Measurements from ENCODE around the gene CDH20. TPM values are rescaled to one million over a fixed set of nuclear protein-coding genes. Genes with fewer than 3 reads are reported as not detected.

Gene CDH20
- total RNA-seq, 1 donor from 2014 or later, result not detected

- DNase-seq (ENCODE audit: low read depth), result no peak
- Histone ChIP-seq H3K4me3 (ENCODE audit: low read depth, low read length) (no peak overlapping the region), H3K27me3 (ENCODE audit: control insufficient read depth, insufficient read depth, low read length) (no peaks in the 10 kb centered on the region), H3K36me3 (ENCODE audit: control insufficient read depth, insufficient read depth, low read length) (no peaks in the 10 kb centered on the region)
- no peak for TF ChIP-seq CTCF (IDR thresholded peaks at IDR 0.05; ENCODE audit: insufficient read depth, low read length, poor library complexity, severe bottlenecking)
Observed at GRCh38 chr18:61596296-61596695, 263.1 kb downstream of the CDH20 start.

GRCh38 chr18:61597316-61597715, 264.1 kb downstream of the CDH20 start:
- H3K27me3 ChIP-seq (ENCODE audit: control insufficient read depth, insufficient read depth, low read length), result no peaks in the 10 kb centered on the region
- no peak for TF ChIP-seq CTCF (IDR thresholded peaks at IDR 0.05; ENCODE audit: insufficient read depth, low read length, poor library complexity, severe bottlenecking)
- no peaks in the 10 kb centered on the region for H3K36me3 ChIP-seq (ENCODE audit: control insufficient read depth, insufficient read depth, low read length)
- no peak for DNase-seq (ENCODE audit: low read depth)
- H3K4me3 ChIP-seq (ENCODE audit: low read depth, low read length), result no peak overlapping the region

GRCh38 chr18:61600422-61600821, 267.2 kb downstream of the CDH20 start:
- no peaks in the 10 kb centered on the region for H3K27me3 ChIP-seq (ENCODE audit: control insufficient read depth, insufficient read depth, low read length)
- DNase-seq (ENCODE audit: low read depth), result no peak
- no peak for TF ChIP-seq CTCF (IDR thresholded peaks at IDR 0.05; ENCODE audit: insufficient read depth, low read length, poor library complexity, severe bottlenecking)
- H3K36me3 ChIP-seq (ENCODE audit: control insufficient read depth, insufficient read depth, low read length), result no peaks in the 10 kb centered on the region
- H3K4me3 ChIP-seq (ENCODE audit: low read depth, low read length), result no peak overlapping the region

GRCh38 chr18:61602836-61603235, 269.6 kb downstream of the CDH20 start:
- no peaks in the 10 kb centered on the region for H3K36me3 ChIP-seq (ENCODE audit: control insufficient read depth, insufficient read depth, low read length)
- H3K4me3 ChIP-seq (ENCODE audit: low read depth, low read length), result no peak overlapping the region
- no peak for DNase-seq (ENCODE audit: low read depth)
- no peaks in the 10 kb centered on the region for H3K27me3 ChIP-seq (ENCODE audit: control insufficient read depth, insufficient read depth, low read length)
- no peak for TF ChIP-seq CTCF (IDR thresholded peaks at IDR 0.05; ENCODE audit: insufficient read depth, low read length, poor library complexity, severe bottlenecking)

Data from kidney epithelial cell (primary cell).